Measurements from ENCODE around the gene FOXS1.
"Not testable (repeated sequence)": the region's sequence is repeated elsewhere in the genome, so short reads cannot be mapped to it uniquely, and the experiment has no call there.

Gene FOXS1

DNA sequence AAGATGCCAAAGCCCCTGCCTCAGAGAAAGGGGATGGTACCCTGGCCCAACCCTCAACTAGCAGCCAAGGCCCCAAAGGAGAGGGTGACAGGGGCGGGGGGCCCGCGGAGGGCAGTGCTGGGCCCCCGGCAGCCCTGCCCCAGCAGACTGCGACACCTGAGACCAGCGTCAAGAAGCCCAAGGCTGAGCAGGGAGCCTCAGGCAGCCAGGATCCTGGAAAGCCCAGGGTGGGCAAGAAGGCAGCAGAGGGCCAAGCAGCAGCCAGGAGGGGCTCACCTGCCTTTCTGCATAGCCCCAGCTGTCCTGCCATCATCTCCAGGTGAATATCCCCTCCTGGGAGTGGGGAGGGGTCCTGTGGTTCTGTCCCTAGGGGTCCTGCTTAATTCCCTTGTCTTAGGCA, 25.2 kb downstream of the FOXS1 start:
- no peak for DNase-seq

DNA sequence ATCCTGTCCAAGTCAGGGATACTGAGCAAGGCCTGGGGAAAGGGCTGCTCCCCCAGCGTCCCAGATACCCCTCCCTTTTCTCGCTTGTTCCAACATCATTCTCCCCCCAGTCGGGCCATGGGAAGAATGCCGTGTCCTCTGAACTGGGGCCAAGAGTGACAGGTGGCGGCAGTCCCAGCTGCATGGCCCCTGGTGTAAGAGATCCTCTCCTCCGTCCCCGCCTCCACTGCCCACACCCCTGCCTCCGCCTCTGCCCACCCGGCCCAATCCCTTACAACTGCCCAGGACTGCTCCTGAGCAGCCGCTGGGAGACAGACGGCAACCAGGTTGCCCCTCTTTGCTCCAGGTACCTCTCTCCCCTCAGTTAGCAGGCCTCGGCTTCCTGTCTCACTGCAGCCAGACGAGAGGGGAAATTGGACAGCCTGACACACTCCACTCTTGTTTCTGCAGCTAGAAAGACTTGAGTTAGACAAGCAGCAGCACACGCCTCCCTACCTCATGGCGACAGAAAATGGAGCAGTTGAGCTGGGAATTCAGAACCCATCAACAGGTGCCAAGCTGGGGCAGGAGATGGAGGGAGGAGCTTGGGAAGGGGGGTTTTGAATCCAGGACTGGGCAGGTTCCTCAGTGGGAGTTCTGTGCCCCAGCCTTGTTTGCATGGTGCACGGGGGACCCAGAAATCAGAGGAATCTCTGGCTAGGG, 26.2 kb downstream of the FOXS1 start, which contains the start of gene MYLK2:
Gene MYLK2 (plus strand): TSS at position 274 of the 702 bp plus-strand sequence. CDS start 225 bp downstream, at position 499.
- no peak for DNase-seq

DNA sequence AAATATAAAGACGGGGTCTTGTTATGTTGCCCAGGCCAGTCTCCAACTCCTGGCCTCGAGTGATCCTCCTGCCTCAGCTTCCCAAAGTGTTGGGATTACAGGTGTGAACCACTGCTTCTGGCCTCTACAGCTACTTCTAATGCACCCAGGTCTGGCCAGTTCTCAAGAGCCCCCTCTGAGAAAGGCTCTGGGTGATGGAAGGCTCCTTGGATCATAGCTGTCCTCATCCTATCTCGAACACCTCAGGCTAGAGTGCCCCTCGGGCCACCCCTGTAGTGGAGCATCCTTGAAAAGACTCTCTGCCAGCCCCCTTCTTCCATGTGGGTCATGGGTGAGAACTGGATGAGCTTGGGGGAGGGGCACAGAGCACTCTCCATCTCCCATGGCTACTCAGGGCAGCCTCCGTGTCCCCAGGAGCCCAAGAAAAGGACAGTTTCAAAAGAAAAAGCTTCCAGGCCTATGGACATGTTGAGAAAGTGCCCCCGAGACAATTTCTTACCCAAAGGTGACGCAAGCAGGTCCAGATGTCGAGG, 27.0 kb downstream of the FOXS1 start:
- no peak for DNase-seq

DNA sequence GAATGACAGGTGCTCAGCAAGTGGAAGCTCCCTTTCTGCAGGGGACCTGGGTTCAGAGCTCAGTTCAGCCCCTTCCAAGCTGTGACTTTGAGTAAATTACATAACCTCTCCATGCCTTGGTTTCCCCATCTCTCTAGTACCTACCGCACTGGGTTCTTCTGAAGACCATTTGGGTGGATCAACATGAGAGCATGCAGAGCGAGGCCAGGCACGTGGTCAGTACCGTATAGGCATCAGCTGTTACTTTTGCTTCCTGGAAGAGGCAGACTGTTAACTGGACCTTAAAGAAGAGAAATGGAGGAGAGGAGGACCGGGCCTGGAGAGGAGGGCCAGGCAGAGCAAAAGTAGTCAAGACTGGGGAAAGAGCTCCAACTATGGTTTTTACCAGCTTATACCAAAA, 27.9 kb downstream of the FOXS1 start:
- DNase-seq: no peak

DNA sequence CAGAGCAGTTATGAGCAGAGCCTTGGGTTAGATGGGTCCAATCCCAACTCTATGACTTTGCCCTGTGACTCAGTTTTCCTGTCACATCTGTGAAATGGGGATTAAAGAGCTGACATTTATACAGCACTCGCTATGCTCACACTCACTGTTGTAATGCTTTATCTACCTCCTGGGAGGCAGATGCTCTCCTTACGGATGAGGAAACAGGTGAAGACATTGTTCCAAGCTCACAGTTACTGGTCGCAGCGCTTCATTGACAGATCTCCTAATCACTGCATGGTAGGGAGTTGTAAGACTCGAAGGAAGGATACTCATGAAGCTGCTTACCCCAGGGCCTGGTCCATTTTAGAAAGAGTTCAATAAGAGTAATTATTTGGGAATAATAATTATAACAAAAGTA, 29.2 kb downstream of the FOXS1 start:
- DNase-seq: no peak

DNA sequence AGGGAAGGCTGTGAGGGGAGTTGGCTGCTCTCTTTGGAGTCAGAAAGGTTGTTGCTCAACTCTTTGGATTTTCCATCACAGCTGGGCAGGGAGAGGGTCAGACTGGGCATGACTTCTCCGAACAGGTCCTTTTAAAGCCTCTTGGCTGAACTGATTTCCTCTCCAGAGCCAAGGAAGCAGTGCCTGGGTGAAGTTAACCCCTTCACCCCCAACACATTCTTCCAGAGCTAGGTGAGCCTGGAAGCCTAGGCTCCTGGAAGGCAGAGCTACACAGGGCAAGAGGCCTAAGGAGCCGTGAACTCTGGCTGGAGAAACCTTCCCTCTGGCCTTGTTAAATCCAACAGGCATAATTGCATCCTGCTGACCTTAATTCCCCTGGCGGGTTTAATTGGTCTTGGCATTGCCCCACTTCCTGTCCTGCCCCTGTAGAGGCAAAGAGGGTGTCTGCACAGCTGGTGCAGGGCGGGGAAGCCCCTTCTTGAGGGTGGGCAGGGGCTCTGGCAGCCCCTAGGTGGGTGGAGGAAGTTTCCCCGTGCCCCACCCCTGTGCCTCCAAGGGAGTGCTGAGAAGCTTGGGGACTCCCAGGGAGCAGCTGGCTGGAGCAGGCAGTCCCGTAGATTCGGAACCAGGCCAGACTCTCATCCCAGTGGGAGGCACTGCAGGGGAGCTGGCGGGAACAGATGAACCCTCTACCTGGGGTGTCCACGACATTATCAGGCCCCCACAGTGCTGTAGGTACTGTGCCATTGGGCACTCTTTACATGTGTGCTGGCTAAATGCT, 29.8 kb downstream of the FOXS1 start:
- no peak for DNase-seq

DNA sequence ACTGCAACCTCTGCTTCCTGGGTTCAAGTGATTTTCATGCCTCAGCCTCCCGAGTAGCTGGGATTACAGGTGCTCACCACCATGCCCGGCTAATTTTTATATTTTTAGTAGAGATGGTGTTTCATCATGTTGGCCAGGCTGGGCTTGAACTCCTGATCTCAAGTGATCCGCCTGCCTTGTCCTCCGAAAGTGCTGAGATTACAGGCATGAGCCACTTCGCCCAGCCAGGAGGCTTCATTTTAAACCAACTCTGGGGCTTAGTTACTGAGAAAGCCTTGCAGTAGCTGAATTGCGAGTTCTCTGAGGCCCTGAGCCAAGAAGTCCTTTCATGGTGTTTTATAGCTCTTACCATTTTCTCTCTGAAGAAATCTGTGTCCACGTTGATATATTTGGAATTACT, 31.3 kb downstream of the FOXS1 start:
- not testable (repeated sequence) for DNase-seq

DNA sequence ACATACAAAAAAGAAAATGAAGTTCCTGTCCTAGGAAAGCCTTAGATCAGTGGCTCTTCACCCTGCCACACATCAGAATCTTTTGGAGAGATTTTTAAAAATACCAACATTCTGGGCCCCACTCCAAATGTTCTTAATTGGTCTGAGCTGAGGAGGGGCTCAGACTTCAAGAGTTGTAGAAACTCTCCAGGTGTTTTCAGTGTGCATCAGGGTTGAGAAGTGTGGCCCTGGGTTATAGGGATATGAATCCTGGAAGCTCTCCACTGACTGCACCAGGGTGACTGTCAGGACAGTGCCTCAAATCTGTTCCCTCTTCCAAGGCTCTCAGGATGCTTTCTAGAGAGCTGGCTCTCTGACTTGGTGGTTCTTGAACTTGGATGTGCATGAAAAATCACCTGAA, 31.8 kb downstream of the FOXS1 start:
- DNase-seq: no peak

DNA sequence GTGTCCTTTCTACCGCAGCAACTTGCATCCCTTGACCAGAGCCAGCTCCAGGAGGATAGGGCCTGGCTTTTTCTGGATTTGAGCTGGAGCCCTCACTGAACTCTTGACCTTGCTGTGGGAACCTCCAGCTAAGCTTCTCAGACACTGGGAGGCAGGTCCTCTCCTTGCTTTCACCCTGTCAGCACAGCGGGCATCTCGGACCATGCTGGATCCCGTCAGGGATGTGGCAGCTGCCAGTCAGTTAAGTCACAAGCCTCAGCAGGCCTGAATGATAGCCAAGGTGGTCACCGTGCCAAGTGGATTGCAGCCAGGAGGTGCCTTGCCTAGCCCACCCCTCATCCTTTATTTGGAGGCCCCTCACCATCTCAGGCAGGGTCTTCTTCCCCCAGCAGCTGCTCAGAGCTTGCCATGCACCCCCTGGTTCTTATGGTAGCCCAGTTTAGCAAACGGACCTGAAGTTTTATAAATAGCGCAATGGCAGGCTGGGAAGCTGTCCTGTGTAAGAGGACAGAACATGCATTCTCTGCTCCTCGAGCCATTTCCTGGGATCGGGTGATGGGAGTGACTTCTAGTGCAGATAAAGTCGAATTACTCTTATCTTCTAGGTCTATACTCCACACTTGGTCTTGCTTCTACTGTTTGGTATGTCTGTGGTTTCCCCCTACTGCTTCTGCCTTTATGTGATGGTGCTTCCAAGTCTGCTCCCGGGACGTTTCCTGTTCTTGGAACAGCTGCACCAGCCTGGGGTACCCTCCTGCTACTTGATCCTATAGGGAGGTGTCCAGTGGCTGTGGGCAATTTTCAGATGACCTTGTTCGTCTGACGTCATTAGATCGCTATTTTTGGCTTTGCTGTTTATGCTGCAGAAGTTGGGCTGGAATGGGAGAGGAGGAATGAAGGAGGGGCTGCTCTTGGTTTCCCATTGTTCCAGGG, 33.3 kb downstream of the FOXS1 start:
- no peak for DNase-seq

DNA sequence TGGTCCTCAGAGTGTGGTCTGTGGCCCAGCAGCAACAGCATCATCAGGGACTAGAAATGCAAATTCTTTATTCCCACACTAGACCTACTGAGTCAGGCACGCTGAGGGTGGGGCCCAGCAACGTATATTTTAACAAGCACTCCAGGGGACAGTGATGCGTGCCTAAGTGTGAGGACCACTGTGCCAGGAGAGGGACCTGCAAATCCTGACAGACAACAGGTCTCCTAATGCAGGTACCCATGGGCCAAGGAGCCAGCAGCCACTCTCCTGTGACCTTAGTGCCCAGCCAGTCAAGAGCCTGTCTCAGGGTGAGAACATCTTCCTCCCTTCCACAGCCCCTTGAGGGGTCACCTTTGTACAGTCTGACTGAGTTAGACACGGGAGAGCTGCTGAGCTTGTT, 34.2 kb downstream of the FOXS1 start:
- no peak for DNase-seq

DNA sequence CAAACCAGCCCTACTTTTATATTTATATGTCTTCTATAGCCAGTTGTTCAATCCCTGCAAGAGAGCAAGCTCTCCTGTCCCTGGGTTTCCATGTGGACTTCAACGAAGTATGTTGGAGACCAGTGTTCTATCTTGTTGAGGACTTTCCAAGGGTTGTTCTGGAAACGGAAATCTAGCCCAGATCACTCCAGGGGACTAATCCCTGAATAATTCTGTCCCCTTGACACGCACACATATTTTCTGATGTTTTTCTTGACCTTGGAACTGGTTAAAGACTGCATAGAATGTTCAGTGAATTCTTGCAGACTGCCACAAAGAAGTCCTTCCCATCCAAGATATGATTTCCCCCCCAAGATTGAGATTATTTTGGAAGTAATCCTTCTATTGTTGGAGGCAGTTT, 35.7 kb downstream of the FOXS1 start:
- no peak for DNase-seq

DNA sequence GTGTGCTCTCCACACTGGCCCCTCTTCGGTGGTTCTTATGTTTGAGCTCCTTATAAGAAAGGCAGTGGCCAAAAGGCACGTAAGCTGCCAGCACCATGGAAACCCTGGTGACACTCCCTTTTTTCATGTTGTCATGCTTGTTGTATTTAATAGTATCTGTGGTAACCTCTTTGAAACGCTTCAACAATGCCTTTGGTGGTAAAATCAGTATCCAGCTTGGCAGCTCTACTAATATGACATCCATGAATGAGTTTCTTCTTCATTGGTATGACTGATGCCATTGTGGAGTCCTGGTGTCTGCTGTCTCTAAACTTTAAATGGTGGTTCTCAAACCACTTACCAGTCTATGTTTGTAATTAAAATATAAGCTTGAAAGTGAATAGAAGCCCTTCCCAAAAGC, 36.9 kb downstream of the FOXS1 start:
- no peak for DNase-seq

DNA sequence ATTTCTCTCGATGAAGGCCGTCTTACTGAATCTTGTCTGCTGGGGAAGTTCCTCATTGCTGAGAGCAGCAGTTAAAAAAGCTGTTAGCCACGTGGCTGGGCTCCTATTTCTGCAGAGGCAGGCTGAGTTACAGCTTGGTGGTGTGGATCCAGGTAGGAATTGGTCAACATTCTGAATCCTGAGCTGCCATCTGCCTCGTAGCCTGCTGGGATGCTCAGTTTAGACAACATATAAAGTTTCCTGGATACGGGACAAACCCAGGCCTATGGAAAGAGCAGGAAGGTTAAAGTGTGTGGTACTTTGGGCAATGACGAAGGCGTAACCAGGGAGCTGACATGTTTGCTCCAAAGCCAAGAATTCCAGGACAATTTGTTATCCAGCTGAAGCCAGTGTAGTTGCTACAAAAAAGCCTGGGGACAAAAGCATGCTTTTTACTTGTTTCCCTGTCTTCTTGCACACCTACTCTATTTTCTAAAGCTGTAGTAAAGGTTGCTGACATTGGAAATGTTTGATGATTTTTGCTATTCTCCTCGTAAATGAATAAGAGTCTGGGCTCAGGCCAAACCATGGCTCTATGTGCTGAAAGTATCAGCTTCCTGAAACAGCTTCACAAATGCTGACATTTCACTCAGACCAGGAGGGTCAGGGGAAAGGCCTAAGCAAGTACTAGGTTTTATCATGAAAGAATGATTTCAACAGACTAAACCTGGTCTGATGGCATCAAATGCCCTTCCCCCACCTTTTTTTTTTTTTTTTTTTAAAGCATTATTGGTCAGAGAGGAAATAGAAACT, 38.6 kb downstream of the FOXS1 start:
- no peak for DNase-seq

DNA sequence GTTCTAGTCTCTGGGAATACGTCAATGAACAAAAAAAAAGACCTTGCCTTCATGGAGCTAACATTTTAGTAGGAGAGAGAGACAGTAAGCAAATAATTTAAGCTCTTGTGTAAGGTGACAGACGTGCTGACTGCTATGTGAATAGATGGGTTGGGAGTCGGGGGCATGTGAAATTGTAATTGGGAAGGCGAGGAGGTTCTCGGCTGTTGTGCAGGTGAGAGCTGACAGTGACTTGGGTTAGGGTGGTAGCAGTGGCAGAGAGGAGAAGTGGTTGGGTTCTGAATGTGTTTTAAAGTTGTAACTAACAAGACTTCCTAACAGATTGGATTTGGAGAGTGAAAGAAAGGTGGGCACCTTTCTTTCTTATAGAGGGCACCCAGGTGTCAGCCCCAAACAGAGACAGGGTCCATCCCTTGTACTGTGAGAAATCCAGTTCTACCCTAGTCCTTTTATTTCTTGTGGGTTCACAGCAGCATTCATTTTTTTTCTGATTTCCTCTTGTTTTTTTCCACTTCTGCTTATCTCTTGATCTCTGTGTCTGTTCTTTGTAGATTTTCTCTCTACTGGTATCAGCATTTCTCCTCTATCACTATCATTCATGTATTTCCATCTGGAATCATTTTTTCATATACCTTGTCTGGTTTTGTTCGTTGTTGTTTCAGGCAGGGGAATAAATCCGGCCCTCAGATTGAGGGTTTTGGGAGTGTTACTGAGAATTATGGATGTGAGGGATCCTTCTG, 41.7 kb downstream of the FOXS1 start:
- no peak for DNase-seq

DNA sequence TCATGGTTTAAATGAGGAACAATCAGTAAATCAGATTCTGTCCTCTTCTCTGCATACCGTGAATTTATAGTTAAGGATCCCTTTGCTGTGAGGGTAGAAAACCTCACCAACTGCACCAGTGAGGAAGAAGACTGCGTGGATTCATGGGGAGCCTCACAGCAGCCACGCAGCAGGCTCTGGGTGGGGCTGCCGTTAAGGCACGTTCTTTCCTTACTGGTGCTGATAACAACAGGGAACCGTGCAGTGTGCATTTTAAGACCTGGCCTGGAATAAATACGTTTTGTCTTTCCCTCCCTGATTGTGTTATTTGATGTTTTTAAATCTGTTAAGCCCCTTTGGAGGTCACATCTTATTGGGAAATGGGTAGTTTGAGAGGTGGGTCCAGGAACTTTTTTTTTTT, 43.9 kb downstream of the FOXS1 start:
- DNase-seq: no peak

DNA sequence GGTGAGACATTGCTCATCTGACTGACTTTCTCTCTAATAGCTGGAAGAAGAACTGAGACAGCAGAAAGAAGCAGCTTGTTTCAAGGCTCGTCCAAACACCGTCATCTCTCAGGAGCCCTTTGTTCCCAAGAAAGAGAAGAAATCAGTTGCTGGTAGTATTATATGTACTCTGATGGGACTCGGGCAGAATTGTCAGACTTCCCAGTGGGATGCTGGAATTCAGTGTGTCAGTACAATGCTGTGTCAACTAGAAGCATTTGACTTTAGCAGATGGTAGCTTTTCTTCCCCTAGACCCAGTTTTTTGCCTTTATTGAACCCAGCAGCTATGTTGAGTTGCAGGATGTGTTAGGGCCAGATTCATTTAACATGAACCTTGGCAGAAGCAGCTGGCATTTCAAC, 48.0 kb downstream of the FOXS1 start:
- no peak for DNase-seq

All from activated CD8-positive, alpha-beta memory T cell treated with anti-CD3 and anti-CD28 coated beads, Interleukin-2, amount 50 U/mL, for 4 hours (primary cell).